Right lobe of liver (tissue), 4 donors: ENCODE measurements around the gene ARL4C.

Source experiments
- POLR2A ChIP-seq: fragments of 450-650 bp; IDR thresholded peaks from one replicate; pipeline ENCODE4 v1.6.1; 2017; ENCODE audit warnings: antibody characterized with exemption, mild to moderate bottlenecking
- TF ChIP-seq, protein P1 (sequence below), 4 donors: fragments of 200-600 bp in 3 of 4; fragments of 450-650 bp in 1 of 4; IDR thresholded peaks; one replicate each; pipeline versions ENCODE4 v1.5.1 to v1.8.0; 2016 to 2022; ENCODE audit warnings: antibody characterized with exemption in 4 of 4, mild to moderate bottlenecking in 2 of 4
- donor health status: DM: no; HTN: no; CAD: no.
- donor health status: DM: no; HTN: no; CAD: no.
- donor health status: DM: no; HTN: yes; CAD: no.

DNA sequence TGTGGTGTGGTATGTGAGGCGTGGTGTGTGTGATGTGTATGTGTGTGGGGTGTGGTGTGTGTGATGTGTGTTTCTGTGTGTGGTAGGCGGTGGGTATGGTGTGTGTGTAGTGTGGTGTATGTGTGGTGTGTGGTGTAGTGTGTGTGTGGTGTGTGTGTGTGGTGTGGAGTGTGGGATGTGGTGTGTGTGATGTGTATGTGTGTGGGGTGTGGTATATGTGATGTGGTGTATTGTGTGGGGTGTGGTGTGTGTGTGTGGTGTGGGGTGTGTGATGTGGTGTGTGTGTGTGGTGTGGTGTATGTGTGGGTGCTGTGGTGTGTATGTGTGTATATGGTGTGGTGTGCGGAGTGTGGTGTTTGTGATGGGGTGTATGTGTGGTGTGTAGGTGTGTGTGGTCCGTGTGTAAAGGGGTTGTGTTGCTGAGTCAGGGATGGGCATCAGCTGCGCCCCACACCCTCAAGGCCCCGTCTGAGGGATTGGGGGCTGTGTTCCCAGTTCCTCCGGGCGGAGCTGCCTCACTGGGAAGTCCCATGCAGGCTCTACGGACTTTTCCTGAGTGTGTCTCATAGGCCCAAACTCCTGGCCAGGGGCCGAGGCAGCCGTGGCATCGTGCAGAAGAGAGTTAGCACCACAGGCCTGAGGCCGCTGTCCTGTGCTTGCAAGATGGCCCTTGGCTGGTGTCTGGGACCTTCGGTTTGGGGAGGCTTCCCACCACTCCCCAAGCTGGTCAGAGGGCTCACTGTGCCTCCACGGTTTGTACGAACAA, 18.2 kb upstream of the ARL4C start:
- TF ChIP-seq, protein P1, sequence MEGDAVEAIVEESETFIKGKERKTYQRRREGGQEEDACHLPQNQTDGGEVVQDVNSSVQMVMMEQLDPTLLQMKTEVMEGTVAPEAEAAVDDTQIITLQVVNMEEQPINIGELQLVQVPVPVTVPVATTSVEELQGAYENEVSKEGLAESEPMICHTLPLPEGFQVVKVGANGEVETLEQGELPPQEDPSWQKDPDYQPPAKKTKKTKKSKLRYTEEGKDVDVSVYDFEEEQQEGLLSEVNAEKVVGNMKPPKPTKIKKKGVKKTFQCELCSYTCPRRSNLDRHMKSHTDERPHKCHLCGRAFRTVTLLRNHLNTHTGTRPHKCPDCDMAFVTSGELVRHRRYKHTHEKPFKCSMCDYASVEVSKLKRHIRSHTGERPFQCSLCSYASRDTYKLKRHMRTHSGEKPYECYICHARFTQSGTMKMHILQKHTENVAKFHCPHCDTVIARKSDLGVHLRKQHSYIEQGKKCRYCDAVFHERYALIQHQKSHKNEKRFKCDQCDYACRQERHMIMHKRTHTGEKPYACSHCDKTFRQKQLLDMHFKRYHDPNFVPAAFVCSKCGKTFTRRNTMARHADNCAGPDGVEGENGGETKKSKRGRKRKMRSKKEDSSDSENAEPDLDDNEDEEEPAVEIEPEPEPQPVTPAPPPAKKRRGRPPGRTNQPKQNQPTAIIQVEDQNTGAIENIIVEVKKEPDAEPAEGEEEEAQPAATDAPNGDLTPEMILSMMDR (IDR thresholded peaks at IDR 0.05) = no peak
- no peak for TF ChIP-seq POLR2A
